Stimulated activated naive CD8-positive, alpha-beta T cell treated with anti-CD3 and anti-CD28 coated beads, Interleukin-15, amount 100 ng/mL, for 72 hours (primary cell): ENCODE measurements around the gene MPP4.

Experiments used
- ATAC-seq: fragments of 150-1000 bp; cut with Tn5 transposase; 2 replicates; pipeline ENCODE4 v1.10.0; 2021; ENCODE audit warnings: mild to moderate bottlenecking, moderate library complexity
- DNase-seq, 2 donors: peaks; one replicate each; pipeline ENCODE4 v3.0.0; 2021 to 2022
- H3K27ac Mint-ChIP-seq, 2 donors: one replicate each; pipeline ENCODE4 v1.8.0; 2022; ENCODE audit warnings: mild to moderate bottlenecking in 2 of 2, mixed read lengths in 2 of 2, moderate library complexity in 2 of 2
- H3K27me3 Mint-ChIP-seq: one replicate; pipeline ENCODE4 v1.8.0; 2022; ENCODE audit warnings: mixed read lengths
- H3K4me1 Mint-ChIP-seq: one replicate; pipeline ENCODE4 v1.8.0; 2022; ENCODE audit warnings: mild to moderate bottlenecking, mixed read lengths
- H3K4me3 Mint-ChIP-seq, 2 donors: one replicate each; pipeline ENCODE4 v1.8.0; 2022; ENCODE audit warnings: mild to moderate bottlenecking in 2 of 2, mixed read lengths in 2 of 2, moderate library complexity in 1 of 2
- H3K9me3 Mint-ChIP-seq, 2 donors: one replicate each; pipeline ENCODE4 v1.8.0; 2022; ENCODE audit warnings: mixed read lengths in 2 of 2

MPP4 gene

DNA sequence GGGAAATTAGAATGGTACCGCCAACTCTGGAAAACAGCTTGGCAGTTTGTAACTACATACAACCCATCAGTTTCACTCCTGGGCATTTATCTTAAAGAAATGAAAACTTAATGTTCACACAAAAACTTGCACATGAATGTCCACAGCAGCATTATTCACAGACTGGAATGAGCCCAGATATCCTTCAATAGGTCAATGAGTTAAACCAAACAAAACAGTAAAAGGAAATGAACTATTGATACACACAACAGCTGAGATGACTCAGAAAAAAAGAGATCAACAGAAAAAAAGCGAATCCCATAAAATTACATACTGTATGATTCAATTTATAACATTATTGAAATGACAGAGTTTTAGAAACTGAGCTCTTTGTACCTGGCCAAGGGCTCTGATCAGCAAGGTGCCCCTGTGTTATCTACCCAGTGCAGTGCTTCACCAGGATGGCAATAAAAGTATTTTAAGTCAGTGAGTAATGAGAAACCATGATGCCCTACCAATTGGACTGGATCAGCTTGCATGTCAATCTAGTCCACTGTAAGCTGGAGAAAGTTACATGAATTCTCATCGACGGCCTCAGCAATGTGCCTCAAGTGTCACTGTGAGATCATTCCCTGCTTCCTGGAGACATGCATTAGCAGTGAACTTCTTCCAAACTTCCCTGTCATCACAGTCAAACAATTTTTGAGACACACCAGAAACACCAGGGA is 77.0 kb downstream of the MPP4 start:
- no peak for DNase-seq
- H3K27me3 Mint-ChIP-seq: no peaks in the 10 kb centered on the region
- H3K4me3 Mint-ChIP-seq: no peak overlapping the region
- H3K9me3 Mint-ChIP-seq: no peaks in the 10 kb centered on the region
- no peaks in the 10 kb centered on the region for H3K4me1 Mint-ChIP-seq
- no peak for ATAC-seq
- H3K27ac Mint-ChIP-seq: no peak overlapping the region

DNA sequence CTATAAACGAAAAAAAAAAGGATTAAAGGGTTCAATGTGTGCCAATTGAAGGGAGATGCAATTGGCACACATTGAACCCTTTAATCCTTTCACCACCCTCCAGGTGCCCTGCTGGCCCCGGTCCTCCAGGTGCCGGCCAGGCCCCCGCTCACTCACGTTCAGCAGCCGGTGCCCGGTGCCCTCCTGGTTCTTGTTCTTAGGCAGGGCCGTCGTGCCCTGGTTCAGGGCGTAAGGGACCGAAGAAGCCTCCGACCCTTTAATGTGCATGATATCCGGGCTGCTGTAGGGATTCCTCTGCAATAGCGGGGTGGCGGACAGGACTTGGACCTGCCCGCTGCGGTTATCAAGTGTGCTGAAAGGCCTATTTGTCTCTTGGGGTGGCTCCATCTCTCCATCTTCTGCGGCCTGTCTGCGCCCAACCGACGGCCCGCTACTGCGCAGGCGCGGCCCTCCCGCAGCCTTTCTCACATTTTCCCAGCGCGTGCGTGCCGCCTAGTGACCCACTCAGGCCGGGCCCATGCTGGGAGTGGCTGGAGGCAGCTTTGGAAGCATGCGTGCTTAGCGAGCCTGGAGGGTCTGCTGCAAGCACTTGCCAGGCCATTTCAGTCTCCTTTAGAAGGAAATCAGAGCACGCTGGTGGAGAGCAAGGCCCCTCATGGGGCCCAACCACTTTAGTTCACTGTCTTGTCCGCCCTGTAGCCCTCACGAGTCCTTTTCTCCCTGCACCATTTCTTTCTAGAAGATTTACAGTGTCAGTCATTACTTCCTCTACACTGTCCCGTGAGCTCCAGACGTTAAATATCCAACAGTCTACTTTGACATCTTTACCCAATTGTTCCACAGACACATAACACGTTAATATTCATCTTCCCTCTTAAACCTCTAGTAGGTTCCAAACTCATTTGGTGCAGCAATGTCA is 79.4 kb downstream of the MPP4 start:
- no peak for ATAC-seq
- Mint-ChIP-seq H3K27ac (no peak overlapping the region), H3K4me1 (no peaks in the 10 kb centered on the region), H3K9me3 (peaks cover 0 to under 1% of the 10 kb centered on the region in 2 donors), H3K27me3 (no peaks in the 10 kb centered on the region), H3K4me3 (peak overlapping the region in 1 of 2 donors; percentile 12)
- DNase-seq: no peak

DNA sequence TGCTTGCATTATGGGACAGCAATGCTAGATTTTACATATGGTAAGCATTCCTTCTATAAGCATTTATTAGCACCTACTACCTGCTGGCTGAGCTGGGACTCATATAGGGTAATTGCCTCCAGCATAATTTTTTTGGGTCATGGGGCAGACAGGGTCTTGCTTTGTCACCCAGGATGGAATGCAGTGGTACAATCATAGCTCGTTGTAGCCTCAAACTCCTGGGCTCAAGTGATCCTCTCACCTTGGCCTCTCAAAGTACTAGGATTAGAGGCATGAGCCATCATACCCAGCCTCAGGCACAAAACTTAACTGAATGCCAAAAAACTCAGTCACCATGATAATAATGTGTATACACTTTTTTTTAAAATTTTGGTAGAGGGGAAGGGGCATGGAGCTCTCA is 90.4 kb downstream of the MPP4 start:
- no peaks in the 10 kb centered on the region for H3K27me3 Mint-ChIP-seq
- no peaks in the 10 kb centered on the region for H3K4me1 Mint-ChIP-seq
- ATAC-seq (no peak), DNase-seq (no peak)
- peaks cover 6 to 7% of the 10 kb centered on the region in 2 donors for H3K9me3 Mint-ChIP-seq
- no peak overlapping the region for H3K4me3 Mint-ChIP-seq
- no peak overlapping the region for H3K27ac Mint-ChIP-seq

DNA sequence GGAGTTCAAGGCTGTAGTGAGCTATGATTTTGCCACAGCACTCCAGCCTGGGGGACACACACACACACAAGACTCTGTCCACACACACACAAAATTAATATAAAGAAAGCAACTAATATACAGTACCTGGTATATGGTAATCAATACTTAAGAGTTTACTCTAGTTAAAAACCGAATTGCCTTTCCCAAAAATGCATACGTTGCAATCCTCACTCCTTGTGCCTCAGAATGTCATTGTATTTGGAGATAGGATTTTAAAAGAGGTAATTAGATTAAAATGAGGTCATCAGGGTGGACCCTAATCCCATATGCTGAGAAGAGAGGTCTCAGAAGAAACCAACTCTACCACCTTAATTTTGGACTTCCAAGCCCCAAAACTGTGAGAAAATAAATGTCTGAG is 90.9 kb downstream of the MPP4 start:
- H3K4me1 Mint-ChIP-seq: no peaks in the 10 kb centered on the region
- ATAC-seq (no peak), DNase-seq (no peak)
- H3K27me3 Mint-ChIP-seq: no peaks in the 10 kb centered on the region
- H3K4me3 Mint-ChIP-seq: no peak overlapping the region
- H3K27ac Mint-ChIP-seq: no peak overlapping the region
- peaks cover 6 to 7% of the 10 kb centered on the region in 2 donors for H3K9me3 Mint-ChIP-seq

DNA sequence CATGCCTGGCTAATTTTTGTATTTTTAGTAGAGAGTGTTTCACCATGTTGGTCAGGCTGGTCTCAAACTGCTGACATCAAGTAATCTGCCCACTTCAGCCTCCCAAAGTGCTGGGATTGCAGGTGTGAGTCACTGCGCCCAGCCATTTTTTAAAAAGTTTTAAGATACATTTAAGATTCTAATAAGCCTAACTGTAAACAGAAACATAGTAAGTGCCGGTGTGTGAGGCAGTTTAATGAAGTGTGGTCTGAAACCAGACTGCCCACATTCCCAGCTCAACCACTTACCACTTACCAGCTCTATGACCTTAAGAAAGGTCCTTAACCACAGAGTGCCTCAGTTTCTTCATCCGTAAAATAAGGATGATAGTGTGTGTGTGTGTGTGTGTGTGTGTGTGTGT is 97.5 kb downstream of the MPP4 start:
- Mint-ChIP-seq H3K27ac (no peak overlapping the region), H3K9me3 (peaks cover 3 to 18% of the 10 kb centered on the region in 2 donors), H3K4me3 (no peak overlapping the region), H3K4me1 (no peaks in the 10 kb centered on the region), H3K27me3 (no peaks in the 10 kb centered on the region)
- ATAC-seq: no peak
- no peak for DNase-seq

DNA sequence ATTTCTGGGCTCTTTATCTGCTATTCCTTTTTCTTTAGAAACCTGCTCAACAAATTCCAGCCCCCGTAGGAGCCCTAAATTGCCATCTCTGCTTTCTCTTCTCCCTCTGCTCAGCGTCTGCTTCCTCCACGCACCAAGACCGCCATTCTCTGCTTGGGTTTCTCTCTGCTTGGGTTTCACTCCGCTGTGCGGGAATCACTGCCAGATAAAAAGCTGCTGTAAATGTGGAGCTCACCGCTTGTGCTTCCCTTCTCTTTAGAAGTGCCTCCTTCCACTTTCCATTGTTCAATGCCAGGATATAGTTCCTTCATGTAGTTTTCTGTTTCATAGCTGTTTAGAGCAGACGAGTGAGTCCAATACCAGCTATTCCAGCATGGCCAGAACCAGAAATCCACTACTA is 101.0 kb downstream of the MPP4 start:
- peaks cover 3 to 19% of the 10 kb centered on the region in 2 donors for H3K9me3 Mint-ChIP-seq
- H3K4me1 Mint-ChIP-seq: no peaks in the 10 kb centered on the region
- H3K27ac Mint-ChIP-seq: no peak overlapping the region
- DNase-seq (no peak), ATAC-seq (no peak)
- no peak overlapping the region for H3K4me3 Mint-ChIP-seq
- H3K27me3 Mint-ChIP-seq: no peaks in the 10 kb centered on the region
